Thyroid gland (tissue), 4 donors: Measurements from ENCODE around the gene SMAD3. TPM values are rescaled to one million over a fixed set of nuclear protein-coding genes. Genes with fewer than 3 reads are reported as not detected.

ENCODE experiments used
- DNase-seq, 2 donors: peaks; one replicate each; pipeline ENCODE4 v3.0.0-alpha.2; 2019
- H3K27ac ChIP-seq, 3 donors: fragments of 200-600 bp; sonication (generic); 1 replicate in 2 of 3; 2 replicates in 1 of 3; pipeline ENCODE4 v1.5.1; 2016 to 2019; ENCODE audit warnings: mild to moderate bottlenecking in 1 of 3, moderate library complexity in 1 of 3
- H3K27me3 ChIP-seq: fragments of 200-600 bp; sonication (generic); one replicate; pipeline ENCODE4 v1.5.1; 2019
- H3K36me3 ChIP-seq, 2 donors: fragments of 200-600 bp; sonication (generic); one replicate each; pipeline ENCODE4 v1.5.1; 2016 to 2019
- H3K4me1 ChIP-seq, 2 donors: fragments of 200-600 bp; sonication (generic); one replicate each; pipeline ENCODE4 v1.5.1; 2017 to 2019
- H3K4me3 ChIP-seq, 3 donors: fragments of 200-600 bp; sonication (generic); replicated peaks in 1 of 3; 1 replicate in 2 of 3; 2 replicates in 1 of 3; pipeline ENCODE4 v1.5.1; 2016; ENCODE audit warnings: mild to moderate bottlenecking in 1 of 3
- H3K9me3 ChIP-seq: fragments of 200-600 bp; sonication (generic); one replicate; pipeline ENCODE4 v1.5.1; 2017
- POLR2A ChIP-seq, 2 donors: fragments of 450-650 bp; IDR thresholded peaks; one replicate each; pipeline ENCODE4 v1.6.1; 2017; ENCODE audit warnings: antibody characterized with exemption in 2 of 2, mild to moderate bottlenecking in 2 of 2, moderate library complexity in 1 of 2
- WGBS, 2 donors: methylation state at CpG; one replicate each; pipeline ENCODE4 v1.1.5; 2017; 5-methylcytosine and 5-hydroxymethylcytosine counted together
- intact Hi-C: fragments of 100-400 bp; cut with DNase I; formaldehyde crosslinking; loops from one replicate; pipeline ENCODE4 v1.15.1; 2023
- total RNA-seq, 4 donors: library from RNA; depleted of rRNA; stranded (reverse); fragments of >200 nt; gene quantifications; one replicate each; pipeline ENCODE4 v1.2.3, GENCODE V29; 2016
- TF ChIP-seq, protein P1 (sequence below), 6 experiments: fragments of 200-600 bp in 3 of 6; fragments of 450-650 bp in 3 of 6; sonication (generic) in 3 of 6; IDR thresholded peaks; one replicate each; pipeline ENCODE4 v1.5.1; 2016 to 2019; ENCODE audit warnings: antibody characterized with exemption in 6 of 6, mild to moderate bottlenecking in 2 of 6, inconsistent platforms in 1 of 6, moderate library complexity in 1 of 6

Gene SMAD3
- total RNA-seq, 4 donors from 2014 or later: 33.6 to 66.5 (median 47.3) TPM

GRCh38 chr15:67101911-67102598 lies 36.7 kb downstream of the SMAD3 start:
- no peaks in the 10 kb centered on the region for H3K27me3 ChIP-seq
- 60 to 61% methylated on average over 8 of the region's 8 CpGs for WGBS, 2 donors
- no peaks in the 10 kb centered on the region for H3K36me3 ChIP-seq
- no peak overlapping the region for H3K27ac ChIP-seq
- intact Hi-C loops: no loop called here
- no peaks in the 10 kb centered on the region for H3K9me3 ChIP-seq
- TF ChIP-seq POLR2A (IDR thresholded peaks at IDR 0.05): no peak
- TF ChIP-seq, protein P1, sequence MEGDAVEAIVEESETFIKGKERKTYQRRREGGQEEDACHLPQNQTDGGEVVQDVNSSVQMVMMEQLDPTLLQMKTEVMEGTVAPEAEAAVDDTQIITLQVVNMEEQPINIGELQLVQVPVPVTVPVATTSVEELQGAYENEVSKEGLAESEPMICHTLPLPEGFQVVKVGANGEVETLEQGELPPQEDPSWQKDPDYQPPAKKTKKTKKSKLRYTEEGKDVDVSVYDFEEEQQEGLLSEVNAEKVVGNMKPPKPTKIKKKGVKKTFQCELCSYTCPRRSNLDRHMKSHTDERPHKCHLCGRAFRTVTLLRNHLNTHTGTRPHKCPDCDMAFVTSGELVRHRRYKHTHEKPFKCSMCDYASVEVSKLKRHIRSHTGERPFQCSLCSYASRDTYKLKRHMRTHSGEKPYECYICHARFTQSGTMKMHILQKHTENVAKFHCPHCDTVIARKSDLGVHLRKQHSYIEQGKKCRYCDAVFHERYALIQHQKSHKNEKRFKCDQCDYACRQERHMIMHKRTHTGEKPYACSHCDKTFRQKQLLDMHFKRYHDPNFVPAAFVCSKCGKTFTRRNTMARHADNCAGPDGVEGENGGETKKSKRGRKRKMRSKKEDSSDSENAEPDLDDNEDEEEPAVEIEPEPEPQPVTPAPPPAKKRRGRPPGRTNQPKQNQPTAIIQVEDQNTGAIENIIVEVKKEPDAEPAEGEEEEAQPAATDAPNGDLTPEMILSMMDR (IDR thresholded peaks at IDR 0.05): no peak
- peaks cover 69 to 87% of the 10 kb centered on the region in 2 donors for H3K4me1 ChIP-seq
- no peak overlapping the region for H3K4me3 ChIP-seq
- no peak for DNase-seq

DNA sequence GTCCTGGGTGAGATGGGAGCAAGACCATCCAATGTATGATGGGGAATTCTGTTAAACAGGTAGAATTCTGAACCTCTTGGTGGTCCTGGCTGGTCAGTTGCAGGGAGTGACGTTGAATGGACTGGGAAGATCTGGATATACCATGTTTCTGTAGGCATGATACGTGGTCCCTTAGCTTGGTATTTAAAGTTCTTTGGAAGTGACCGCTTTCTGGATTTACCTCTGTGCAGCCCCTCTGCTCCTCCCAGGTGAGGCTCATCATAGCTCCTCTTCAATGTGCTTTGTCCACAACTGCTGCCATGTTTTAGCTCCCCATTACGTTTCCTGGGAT lies 37.2 kb downstream of the SMAD3 start:
- peaks cover 69 to 88% of the 10 kb centered on the region in 2 donors for H3K4me1 ChIP-seq
- intact Hi-C loops: no loop called here
- H3K27me3 ChIP-seq: no peaks in the 10 kb centered on the region
- no peaks in the 10 kb centered on the region for H3K9me3 ChIP-seq
- H3K36me3 ChIP-seq: no peaks in the 10 kb centered on the region
- WGBS, 2 donors: 97 to 98% methylated on average over 4 of the region's 4 CpGs
- DNase-seq: no peak
- no peak overlapping the region for H3K27ac ChIP-seq
- TF ChIP-seq POLR2A (IDR thresholded peaks at IDR 0.05): no peak
- TF ChIP-seq, protein P1 (IDR thresholded peaks at IDR 0.05): no peak
- no peak overlapping the region for H3K4me3 ChIP-seq

- H3K9me3 ChIP-seq: no peaks in the 10 kb centered on the region
- peaks cover 67 to 88% of the 10 kb centered on the region in 2 donors for H3K4me1 ChIP-seq
- H3K27ac ChIP-seq: peak overlapping the region in 1 of 3 donors; percentile 40
- H3K36me3 ChIP-seq: no peaks in the 10 kb centered on the region
- intact Hi-C loops: no loop called here
- 46 to 74% methylated on average over 4 of the region's 4 CpGs for WGBS, 2 donors
- TF ChIP-seq POLR2A (IDR thresholded peaks at IDR 0.05): no peak
- TF ChIP-seq, protein P1 (IDR thresholded peaks at IDR 0.05): no peak
- DNase-seq: no peak
- H3K27me3 ChIP-seq: no peaks in the 10 kb centered on the region
- H3K4me3 ChIP-seq: no peak overlapping the region
Measured at GRCh38 chr15:67103021-67103420, 37.6 kb downstream of the SMAD3 start.

DNA sequence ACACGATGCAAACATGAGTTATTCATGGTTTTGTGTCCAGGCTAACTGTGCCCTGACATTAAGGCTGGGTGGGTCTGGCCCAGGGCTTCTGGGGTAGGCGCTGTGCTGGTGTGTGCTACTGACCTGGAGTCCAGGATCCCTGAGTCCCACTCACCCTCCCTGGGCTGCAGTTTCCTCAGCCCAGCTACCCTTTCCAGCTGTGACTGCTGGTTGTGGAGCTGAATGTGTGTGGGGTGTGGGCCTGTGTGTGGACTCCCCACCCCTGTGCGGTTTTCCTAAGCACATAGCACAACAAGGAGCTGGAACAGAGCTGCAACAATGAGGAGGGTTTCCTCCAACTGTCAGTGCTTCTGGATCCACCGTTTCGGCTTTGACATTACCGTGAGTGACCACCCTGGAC lies 38.0 kb downstream of the SMAD3 start:
- Histone ChIP-seq H3K4me1 (peaks cover 67 to 88% of the 10 kb centered on the region in 2 donors), H3K36me3 (no peaks in the 10 kb centered on the region), H3K27ac (peak overlapping the region in 2 of 3 donors; percentile 40 to 74)

GRCh38 chr15:67103869-67104268 lies 38.5 kb downstream of the SMAD3 start:
- H3K36me3 ChIP-seq: no peaks in the 10 kb centered on the region
- peak overlapping the region in 2 of 3 donors; percentile 40 to 74 for H3K27ac ChIP-seq
- H3K4me3 ChIP-seq: no peak overlapping the region
- intact Hi-C loops: no loop called here
- H3K4me1 ChIP-seq: peaks cover 67 to 88% of the 10 kb centered on the region in 2 donors
- TF ChIP-seq POLR2A (IDR thresholded peaks at IDR 0.05): no peak
- TF ChIP-seq, protein P1 (IDR thresholded peaks at IDR 0.05): no peak
- DNase-seq: no peak
- 75 to 83% methylated on average over 11 of the region's 11 CpGs for WGBS, 2 donors
- H3K27me3 ChIP-seq: no peaks in the 10 kb centered on the region
- H3K9me3 ChIP-seq: no peaks in the 10 kb centered on the region

More for the DNA sequence above, 38.0 kb downstream of the SMAD3 start:
- Histone ChIP-seq H3K9me3 (no peaks in the 10 kb centered on the region), H3K4me3 (no peak overlapping the region), H3K27me3 (no peaks in the 10 kb centered on the region)
- DNase-seq: no peak
- intact Hi-C loops: no loop called here
- TF ChIP-seq, protein P1 (IDR thresholded peaks at IDR 0.05): no peak
- TF ChIP-seq POLR2A (IDR thresholded peaks at IDR 0.05): no peak
- 81 to 84% methylated on average over 6 of the region's 6 CpGs for WGBS, 2 donors
